HCT116 (cell line): ENCODE measurements around the gene CD248. TPM values are rescaled to one million over a fixed set of nuclear protein-coding genes. Genes with fewer than 3 reads are reported as not detected.

Experiments
- ATAC-seq: fragments of 200-7000 bp; cut with Tn5 transposase; 2 replicates; pipeline ENCODE4 v1.9.1; 2020; ENCODE audit warnings: mild to moderate bottlenecking, moderate library complexity
- BruUV-seq: library from RNA; stranded (reverse); fragments of 400-500 nt; replicated peaks from 2 replicates; lab custom pipeline; 2021; lab: Mats Ljungman, UMichigan
- CTCF ChIA-PET: fragments of 300-600 bp; sonication (Branson Sonifier 250); formaldehyde crosslinking; loops from one replicate; lab custom pipeline; 2021; ENCODE audit warnings: antibody characterized with exemption; lab: Charles Lee
- POLR2A ChIA-PET: fragments of 300-600, 350-600 bp; sonication (Branson Sonifier 250); formaldehyde crosslinking; loops from one replicate; lab custom pipeline; 2021; ENCODE audit warnings: antibody characterized with exemption; lab: Charles Lee
- RAD21 ChIA-PET, 2 experiments: fragments of 300-600 bp; sonication (Branson Sonifier 250); formaldehyde crosslinking; loops; one replicate each; lab custom pipeline; 2023; ENCODE audit warnings: low total read pairs in 2 of 2; ENCODE audit not compliant: uncharacterized antibody in 2 of 2, unreplicated experiment in 2 of 2, low non-redundant PET in 1 of 2; lab: Charles Lee
- DNase-seq: peaks from one replicate; pipeline ENCODE4 v3.0.0-alpha.2; 2010; ENCODE audit warnings: low read depth, low spot score
- H2AFZ ChIP-seq: fragments of 200-600 bp; shearing (Covaris generic), sonication (generic); 2 replicates; pipeline ENCODE4 v1.6.1; 2017; ENCODE audit warnings: low read depth, mixed run types, mixed read lengths, antibody characterized with exemption, low read length; ENCODE audit not compliant: poor library complexity, severe bottlenecking
- H3K27ac ChIP-seq: 2 replicates; pipeline ENCODE4 v1.5.1; 2012; ENCODE audit warnings: low read depth, low read length
- H3K27me3 ChIP-seq: fragments of 200-600 bp; sonication (generic); 2 replicates; pipeline ENCODE4 v1.6.1; 2016; ENCODE audit warnings: mixed run types, low read length, mixed read lengths; ENCODE audit not compliant: insufficient read depth
- H3K36me3 ChIP-seq, 2 experiments: fragments of 200-500 bp in 1 of 2; fragments of 200-600 bp in 1 of 2; sonication (Bioruptor generic) in 1 of 2; sonication (generic) in 1 of 2; 2 replicates each; pipeline versions ENCODE4 v1.5.1 to v1.6.1; 2014 to 2016; ENCODE audit warnings: low read length in 2 of 2, inconsistent platforms in 1 of 2, mixed read lengths in 1 of 2, mixed run types in 1 of 2; ENCODE audit not compliant: insufficient read depth in 2 of 2, control insufficient read depth in 1 of 2
- H3K4me1 ChIP-seq, 2 experiments: fragments of 200-600 bp in 1 of 2; sonication (generic) in 1 of 2; 2 replicates each; pipeline versions ENCODE4 v1.5.1 to v1.6.1; 2012 to 2017; ENCODE audit warnings: low read length in 2 of 2, inconsistent platforms in 1 of 2, mild to moderate bottlenecking in 1 of 2, mixed read lengths in 1 of 2, mixed run types in 1 of 2, moderate library complexity in 1 of 2; ENCODE audit not compliant: insufficient read depth in 2 of 2, control insufficient read depth in 1 of 2
- H3K4me2 ChIP-seq: fragments of 200-600 bp; sonication (generic); 2 replicates; pipeline ENCODE4 v1.6.1; 2017; ENCODE audit warnings: mixed run types, low read length, mixed read lengths
- H3K4me3 ChIP-seq, 2 experiments: fragments of 200-600 bp in 1 of 2; sonication (generic) in 1 of 2; replicated peaks in 1 of 2; 2 replicates each; pipeline ENCODE4 v1.5.1; 2011 to 2016; ENCODE audit warnings: low read length in 2 of 2, control low read depth in 1 of 2, low read depth in 1 of 2, mild to moderate bottlenecking in 1 of 2, mixed read lengths in 1 of 2, mixed run types in 1 of 2
- H3K79me2 ChIP-seq: fragments of 200-600 bp; sonication (generic); 2 replicates; pipeline ENCODE4 v1.6.1; 2017; ENCODE audit warnings: mild to moderate bottlenecking, mixed run types, low read length, moderate library complexity, mixed read lengths; ENCODE audit not compliant: insufficient read depth
- H3K9ac ChIP-seq: fragments of 200-600 bp; sonication (generic); 2 replicates; pipeline ENCODE4 v1.6.1; 2016; ENCODE audit warnings: low read length, mixed read lengths
- H3K9me2 ChIP-seq: fragments of 200-600 bp; sonication (generic), shearing (Covaris generic); 2 replicates; pipeline ENCODE4 v1.6.1; 2017; ENCODE audit warnings: mixed run types, mild to moderate bottlenecking, moderate library complexity; ENCODE audit not compliant: insufficient read depth
- H3K9me3 ChIP-seq, 2 experiments: fragments of 200-500 bp in 1 of 2; fragments of 200-600 bp in 1 of 2; sonication (Bioruptor generic) in 1 of 2; sonication (generic) in 1 of 2; 2 replicates each; pipeline ENCODE4 v1.6.1; 2014 to 2017; ENCODE audit warnings: low read length in 2 of 2, mixed read lengths in 2 of 2, inconsistent platforms in 1 of 2, low read depth in 1 of 2, mild to moderate bottlenecking in 1 of 2, mixed run types in 1 of 2, moderate library complexity in 1 of 2; ENCODE audit not compliant: control insufficient read depth in 1 of 2, insufficient read depth in 1 of 2
- H4K20me1 ChIP-seq: fragments of 200-600 bp; sonication (generic), shearing (Covaris generic); 2 replicates; pipeline ENCODE4 v1.6.1; 2017; ENCODE audit warnings: mixed run types, mild to moderate bottlenecking, moderate library complexity; ENCODE audit not compliant: insufficient read depth
- CBX3 ChIP-seq: IDR thresholded peaks from 2 replicates; pipeline ENCODE4 v1.6.1; 2012; ENCODE audit warnings: low read depth
- EGR1 ChIP-seq: IDR thresholded peaks from 2 replicates; pipeline ENCODE4 v1.6.1; 2012; ENCODE audit warnings: low read depth
- EZH2 ChIP-seq: fragments of 200-600 bp; sonication (generic); IDR thresholded peaks from 2 replicates; pipeline ENCODE4 v1.6.1; 2017; ENCODE audit warnings: antibody characterized with exemption, mixed run types
- RAD21 ChIP-seq: IDR thresholded peaks from 2 replicates; pipeline ENCODE4 v1.6.1; 2012; ENCODE audit warnings: low read depth, mild to moderate bottlenecking
- SIN3A ChIP-seq: IDR thresholded peaks from 2 replicates; pipeline ENCODE4 v1.6.1; 2012; ENCODE audit warnings: low read depth
- SP1 ChIP-seq: IDR thresholded peaks from 2 replicates; pipeline ENCODE4 v1.6.1; 2012; ENCODE audit warnings: low read depth
- YY1 ChIP-seq: IDR thresholded peaks from 2 replicates; pipeline ENCODE4 v1.6.1; 2011; ENCODE audit warnings: low read length, low read depth, moderate library complexity, mild to moderate bottlenecking; ENCODE audit not compliant: insufficient replicate concordance; ENCODE audit errors: extremely low read depth
- ZNF274 ChIP-seq: fragments of 200-500 bp; sonication (Bioruptor generic); IDR thresholded peaks from 2 replicates; pipeline ENCODE4 v1.6.1; 2014; ENCODE audit warnings: mild to moderate bottlenecking, low read depth, low read length, inconsistent platforms
- intact Hi-C: fragments of 100-400 bp; cut with micrococcal nuclease; formaldehyde crosslinking; loops from 2 replicates; pipeline ENCODE4 v1.10.0; 2022
- total RNA-seq: library from RNA; stranded (reverse); gene quantifications from one replicate; pipeline ENCODE4 v1.2.1, GENCODE V29; 2021; ENCODE audit not compliant: unreplicated experiment
- TF ChIP-seq, protein P1 (sequence below), 3 experiments: fragments of 200-600 bp in 1 of 3; sonication (generic) in 1 of 3; IDR thresholded peaks in 2 of 3; conservative IDR thresholded peaks in 1 of 3; 2 replicates each; pipeline ENCODE4 v1.5.1; 2012 to 2017; ENCODE audit warnings: low read depth in 2 of 3, low read length in 2 of 3, antibody characterized with exemption in 1 of 3, borderline replicate concordance in 1 of 3, control low read depth in 1 of 3, mild to moderate bottlenecking in 1 of 3, mixed read lengths in 1 of 3, mixed run types in 1 of 3, moderate library complexity in 1 of 3; ENCODE audit not compliant: insufficient read depth in 1 of 3
- TF ChIP-seq, protein P2 (sequence below): IDR thresholded peaks from 2 replicates; pipeline ENCODE4 v1.6.1; 2012; ENCODE audit warnings: low read depth

Gene CD248
- total RNA-seq, 1 experiment from 2014 or later = 0.32 TPM

DNA sequence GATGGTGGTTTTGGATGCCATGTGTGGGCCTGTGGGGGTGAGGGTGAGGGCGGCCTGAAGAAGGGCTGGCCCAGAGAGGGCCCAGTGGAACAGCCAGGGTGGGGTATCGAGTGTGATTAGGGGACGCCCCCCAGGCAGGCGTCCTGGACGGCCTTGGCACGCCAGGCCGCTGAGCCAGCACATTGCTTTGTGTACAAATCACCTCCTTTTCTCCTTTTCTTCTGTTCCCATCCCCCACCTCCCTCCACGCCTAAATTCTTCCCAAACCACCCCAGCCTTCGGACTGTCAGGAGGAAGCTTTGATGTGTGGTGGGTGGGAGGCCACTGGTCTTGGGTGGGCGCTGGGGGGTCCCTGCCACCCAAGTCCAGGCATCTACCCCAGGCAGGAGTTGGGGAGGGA, 7.8 kb upstream of the CD248 start:
- TF ChIP-seq ZNF274 (no peak), YY1 (no peak), SIN3A (no peak), SP1 (no peak), EGR1 (no peak), RAD21 (no peak), CBX3 (no peak), EZH2 (no peak)
- TF ChIP-seq, protein P1, sequence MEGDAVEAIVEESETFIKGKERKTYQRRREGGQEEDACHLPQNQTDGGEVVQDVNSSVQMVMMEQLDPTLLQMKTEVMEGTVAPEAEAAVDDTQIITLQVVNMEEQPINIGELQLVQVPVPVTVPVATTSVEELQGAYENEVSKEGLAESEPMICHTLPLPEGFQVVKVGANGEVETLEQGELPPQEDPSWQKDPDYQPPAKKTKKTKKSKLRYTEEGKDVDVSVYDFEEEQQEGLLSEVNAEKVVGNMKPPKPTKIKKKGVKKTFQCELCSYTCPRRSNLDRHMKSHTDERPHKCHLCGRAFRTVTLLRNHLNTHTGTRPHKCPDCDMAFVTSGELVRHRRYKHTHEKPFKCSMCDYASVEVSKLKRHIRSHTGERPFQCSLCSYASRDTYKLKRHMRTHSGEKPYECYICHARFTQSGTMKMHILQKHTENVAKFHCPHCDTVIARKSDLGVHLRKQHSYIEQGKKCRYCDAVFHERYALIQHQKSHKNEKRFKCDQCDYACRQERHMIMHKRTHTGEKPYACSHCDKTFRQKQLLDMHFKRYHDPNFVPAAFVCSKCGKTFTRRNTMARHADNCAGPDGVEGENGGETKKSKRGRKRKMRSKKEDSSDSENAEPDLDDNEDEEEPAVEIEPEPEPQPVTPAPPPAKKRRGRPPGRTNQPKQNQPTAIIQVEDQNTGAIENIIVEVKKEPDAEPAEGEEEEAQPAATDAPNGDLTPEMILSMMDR (IDR thresholded peaks at IDR 0.05 in 2 of 3, conservative IDR thresholded peaks at IDR 0.05 in 1 of 3; ENCODE audit: borderline replicate concordance in 1 of 3, insufficient read depth in 1 of 3, low read depth in 2 of 3, low read length in 2 of 3) = no peak
- TF ChIP-seq, protein P2, sequence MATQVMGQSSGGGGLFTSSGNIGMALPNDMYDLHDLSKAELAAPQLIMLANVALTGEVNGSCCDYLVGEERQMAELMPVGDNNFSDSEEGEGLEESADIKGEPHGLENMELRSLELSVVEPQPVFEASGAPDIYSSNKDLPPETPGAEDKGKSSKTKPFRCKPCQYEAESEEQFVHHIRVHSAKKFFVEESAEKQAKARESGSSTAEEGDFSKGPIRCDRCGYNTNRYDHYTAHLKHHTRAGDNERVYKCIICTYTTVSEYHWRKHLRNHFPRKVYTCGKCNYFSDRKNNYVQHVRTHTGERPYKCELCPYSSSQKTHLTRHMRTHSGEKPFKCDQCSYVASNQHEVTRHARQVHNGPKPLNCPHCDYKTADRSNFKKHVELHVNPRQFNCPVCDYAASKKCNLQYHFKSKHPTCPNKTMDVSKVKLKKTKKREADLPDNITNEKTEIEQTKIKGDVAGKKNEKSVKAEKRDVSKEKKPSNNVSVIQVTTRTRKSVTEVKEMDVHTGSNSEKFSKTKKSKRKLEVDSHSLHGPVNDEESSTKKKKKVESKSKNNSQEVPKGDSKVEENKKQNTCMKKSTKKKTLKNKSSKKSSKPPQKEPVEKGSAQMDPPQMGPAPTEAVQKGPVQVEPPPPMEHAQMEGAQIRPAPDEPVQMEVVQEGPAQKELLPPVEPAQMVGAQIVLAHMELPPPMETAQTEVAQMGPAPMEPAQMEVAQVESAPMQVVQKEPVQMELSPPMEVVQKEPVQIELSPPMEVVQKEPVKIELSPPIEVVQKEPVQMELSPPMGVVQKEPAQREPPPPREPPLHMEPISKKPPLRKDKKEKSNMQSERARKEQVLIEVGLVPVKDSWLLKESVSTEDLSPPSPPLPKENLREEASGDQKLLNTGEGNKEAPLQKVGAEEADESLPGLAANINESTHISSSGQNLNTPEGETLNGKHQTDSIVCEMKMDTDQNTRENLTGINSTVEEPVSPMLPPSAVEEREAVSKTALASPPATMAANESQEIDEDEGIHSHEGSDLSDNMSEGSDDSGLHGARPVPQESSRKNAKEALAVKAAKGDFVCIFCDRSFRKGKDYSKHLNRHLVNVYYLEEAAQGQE = no peak
- intact Hi-C loops = no loop called here
- ChIA-PET CTCF (interaction anchor here (2.1 kb wide), 1 partner anchor 13 kb away, joined by 9 read pairs; no protein-coding TSS in a partner anchor), RAD21 (no interaction called here), POLR2A (no interaction called here)
- Histone ChIP-seq H3K9me2 (no peaks in the 10 kb centered on the region), H3K9me3 (no peaks in the 10 kb centered on the region), H3K36me3 (no peaks in the 10 kb centered on the region), H3K79me2 (no peaks in the 10 kb centered on the region), H3K27me3 (no peaks in the 10 kb centered on the region), H3K4me2 (peak overlapping the region; percentile 46), H2AFZ (no peak overlapping the region), H3K9ac (peak overlapping the region; percentile 11; the same call in 1 of the 2 replicates), H4K20me1 (no peaks in the 10 kb centered on the region), H3K27ac (no peak overlapping the region), H3K4me1 (peaks cover 17 to 51% of the 10 kb centered on the region in 2 experiments), H3K4me3 (no peak overlapping the region)
- ATAC-seq = no peak
- BruUV-seq = no TSS peak
- DNase-seq = no peak
